HUES6 (cell line): ENCODE data around the gene WT1.
A peak's percentile ranks its signal among the peaks of the same experiment; 100 is the strongest.

Source experiments
- H3K27ac ChIP-seq: 2 replicates; pipeline ENCODE4 v1.7.0; 2013; ENCODE audit warnings: low read depth, mild to moderate bottlenecking, low read length, inconsistent platforms
- H3K27me3 ChIP-seq: 2 replicates; pipeline ENCODE4 v1.6.1; 2013; ENCODE audit warnings: low read length; ENCODE audit not compliant: control insufficient read depth, insufficient read depth
- H3K36me3 ChIP-seq: 2 replicates; pipeline ENCODE4 v1.6.1; 2013; ENCODE audit warnings: low read length; ENCODE audit not compliant: control insufficient read depth, insufficient read depth
- H3K4me1 ChIP-seq: 2 replicates; pipeline ENCODE4 v1.6.1; 2013; ENCODE audit warnings: low read length; ENCODE audit not compliant: control insufficient read depth, insufficient read depth
- H3K4me3 ChIP-seq: 2 replicates; pipeline ENCODE4 v1.5.1; 2013; ENCODE audit warnings: low read depth, low read length
- H3K9ac ChIP-seq: one replicate; pipeline ENCODE4 v1.6.1; 2013; ENCODE audit warnings: mild to moderate bottlenecking, low read length
- H3K9me3 ChIP-seq: 2 replicates; pipeline ENCODE4 v1.6.1; 2013; ENCODE audit warnings: low read depth, low read length; ENCODE audit not compliant: control insufficient read depth, insufficient read depth

The WT1 gene

DNA sequence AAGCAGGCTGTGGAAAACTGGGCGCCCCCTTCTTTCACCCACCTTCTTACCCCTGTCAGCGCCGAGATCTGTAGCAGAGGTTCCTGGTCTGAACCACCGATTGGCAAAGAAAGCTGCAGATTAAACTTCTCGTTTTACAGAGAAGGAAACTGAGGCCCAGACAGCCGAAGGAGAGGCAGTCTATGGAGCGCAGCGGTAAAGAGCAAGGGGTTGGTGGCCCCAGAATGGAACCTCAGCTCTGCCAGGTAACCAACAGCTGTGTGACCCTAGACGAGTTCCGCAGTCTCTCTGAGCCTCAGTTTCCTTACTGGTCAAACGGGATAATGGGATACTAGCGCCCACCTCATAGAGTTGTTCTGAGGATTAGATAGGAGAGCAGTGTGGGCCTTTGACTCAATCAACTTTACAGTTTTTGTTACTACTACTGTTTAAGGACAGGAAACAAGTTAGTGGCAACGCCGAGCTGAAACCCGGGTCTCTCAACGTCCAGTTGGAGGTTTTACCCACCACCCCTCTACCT lies 3.1 kb upstream of the WT1 start:
- H3K27me3 ChIP-seq, result peaks cover 100% of the 10 kb centered on the region
- H3K4me3 ChIP-seq, result peak overlapping the region; percentile 60
- no peak overlapping the region for H3K9ac ChIP-seq
- no peaks in the 10 kb centered on the region for H3K36me3 ChIP-seq
- peaks cover 40% of the 10 kb centered on the region for H3K4me1 ChIP-seq
- no peak overlapping the region for H3K27ac ChIP-seq
- H3K9me3 ChIP-seq, result no peaks in the 10 kb centered on the region

DNA sequence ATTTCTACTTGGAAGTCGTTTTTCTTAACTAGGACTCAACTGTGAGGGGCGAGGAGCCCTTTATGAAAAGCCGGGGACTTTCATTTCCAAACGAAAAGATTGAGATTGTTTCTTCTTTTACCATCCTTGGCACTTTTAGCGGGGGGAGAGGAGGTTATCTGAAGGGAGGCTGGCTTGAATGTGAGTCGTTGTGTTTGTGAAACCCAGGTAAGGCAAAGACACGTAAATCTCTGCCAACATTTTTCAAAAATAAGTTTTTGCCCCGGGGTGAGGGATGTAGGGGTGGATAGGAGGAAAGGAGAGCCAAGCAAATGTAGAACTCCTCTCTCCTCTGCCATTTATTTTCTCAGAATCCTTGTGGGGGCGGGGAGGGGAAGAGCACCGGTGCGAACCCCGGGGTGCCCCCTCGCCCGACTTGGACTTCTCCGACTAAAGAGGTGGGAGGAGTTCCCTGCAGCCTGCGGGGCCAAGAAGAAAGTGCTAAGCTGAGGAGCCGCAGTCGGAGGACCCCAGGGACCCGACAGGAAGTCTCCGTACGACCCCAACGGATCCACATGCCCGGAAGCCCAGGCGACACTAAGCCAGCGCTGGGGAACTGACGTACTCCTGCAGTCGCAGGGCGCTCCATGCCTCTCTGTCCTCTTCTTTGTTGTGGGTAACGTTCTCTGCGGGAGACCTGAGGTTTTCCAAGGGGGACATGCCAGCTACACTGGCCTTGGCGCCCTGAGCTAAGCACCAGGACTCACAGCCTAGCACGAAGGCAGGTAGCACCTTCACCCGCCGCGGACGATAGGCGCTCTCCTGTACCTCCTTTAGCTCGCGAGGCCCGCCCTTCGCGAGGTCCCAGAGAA lies 2.4 kb upstream of the WT1 start:
- no peaks in the 10 kb centered on the region for H3K36me3 ChIP-seq
- H3K9ac ChIP-seq, result no peak overlapping the region
- H3K27ac ChIP-seq, result no peak overlapping the region
- H3K4me1 ChIP-seq, result peaks cover 47% of the 10 kb centered on the region
- peak overlapping the region; percentile 60 for H3K4me3 ChIP-seq
- H3K27me3 ChIP-seq, result peaks cover 100% of the 10 kb centered on the region
- H3K9me3 ChIP-seq, result no peaks in the 10 kb centered on the region

DNA sequence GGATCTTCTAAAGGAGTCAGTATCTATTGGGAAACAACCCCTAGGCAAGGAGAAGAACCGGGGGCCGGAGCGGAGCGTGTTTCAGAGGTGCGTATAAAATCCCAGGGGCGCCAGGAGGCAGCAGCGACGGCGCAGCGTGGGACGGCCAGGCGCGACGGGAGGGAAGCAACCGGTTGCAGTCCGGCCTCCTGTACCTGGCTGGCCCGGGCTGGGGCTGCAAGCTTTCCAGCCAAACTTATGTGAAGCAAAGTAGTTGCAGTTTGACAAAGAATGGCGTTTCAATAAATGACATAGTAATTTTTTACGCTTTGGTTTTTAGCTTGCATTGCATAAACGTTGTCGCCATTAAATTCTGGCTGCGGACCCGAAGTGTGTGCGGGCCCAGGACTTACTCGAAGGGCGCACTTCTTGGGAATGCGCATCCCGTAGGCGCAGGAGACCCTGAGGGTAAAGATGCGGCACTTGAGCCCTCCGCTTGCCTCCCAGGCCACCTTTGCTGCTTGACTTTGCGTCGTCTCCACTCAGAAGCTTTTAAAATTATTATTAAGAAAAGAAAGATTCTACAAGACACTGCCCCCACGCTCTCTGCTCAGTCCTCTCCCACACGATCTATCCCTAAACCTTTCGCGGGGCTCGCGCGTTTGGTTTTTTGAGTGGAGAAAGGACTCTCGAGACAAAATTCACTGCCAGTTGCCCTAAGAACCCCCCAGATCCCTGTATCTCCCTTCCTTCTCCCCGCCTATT lies 1.6 kb upstream of the WT1 start:
- Histone ChIP-seq H3K4me1 (peaks cover 47% of the 10 kb centered on the region), H3K9me3 (no peaks in the 10 kb centered on the region), H3K4me3 (peak overlapping the region; percentile 60), H3K36me3 (no peaks in the 10 kb centered on the region), H3K9ac (no peak overlapping the region), H3K27me3 (peaks cover 100% of the 10 kb centered on the region), H3K27ac (no peak overlapping the region)

GRCh38 chr11:32435942-32436750 lies 807 bp upstream of the WT1 start:
- H3K9ac ChIP-seq, result no peak overlapping the region
- H3K4me1 ChIP-seq, result peaks cover 48% of the 10 kb centered on the region
- H3K9me3 ChIP-seq, result no peaks in the 10 kb centered on the region
- H3K36me3 ChIP-seq, result no peaks in the 10 kb centered on the region
- no peak overlapping the region for H3K27ac ChIP-seq
- peak overlapping the region; percentile 59 for H3K4me3 ChIP-seq
- peaks cover 100% of the 10 kb centered on the region for H3K27me3 ChIP-seq

GRCh38 chr11:32435152-32435480 lies 223 bp downstream of the WT1 start:
- H3K9ac ChIP-seq, result no peak overlapping the region
- peaks cover 100% of the 10 kb centered on the region for H3K27me3 ChIP-seq
- H3K9me3 ChIP-seq, result no peaks in the 10 kb centered on the region
- H3K4me3 ChIP-seq, result peak overlapping the region; percentile 59
- H3K4me1 ChIP-seq, result peaks cover 53% of the 10 kb centered on the region
- no peak overlapping the region for H3K27ac ChIP-seq
- no peaks in the 10 kb centered on the region for H3K36me3 ChIP-seq

DNA sequence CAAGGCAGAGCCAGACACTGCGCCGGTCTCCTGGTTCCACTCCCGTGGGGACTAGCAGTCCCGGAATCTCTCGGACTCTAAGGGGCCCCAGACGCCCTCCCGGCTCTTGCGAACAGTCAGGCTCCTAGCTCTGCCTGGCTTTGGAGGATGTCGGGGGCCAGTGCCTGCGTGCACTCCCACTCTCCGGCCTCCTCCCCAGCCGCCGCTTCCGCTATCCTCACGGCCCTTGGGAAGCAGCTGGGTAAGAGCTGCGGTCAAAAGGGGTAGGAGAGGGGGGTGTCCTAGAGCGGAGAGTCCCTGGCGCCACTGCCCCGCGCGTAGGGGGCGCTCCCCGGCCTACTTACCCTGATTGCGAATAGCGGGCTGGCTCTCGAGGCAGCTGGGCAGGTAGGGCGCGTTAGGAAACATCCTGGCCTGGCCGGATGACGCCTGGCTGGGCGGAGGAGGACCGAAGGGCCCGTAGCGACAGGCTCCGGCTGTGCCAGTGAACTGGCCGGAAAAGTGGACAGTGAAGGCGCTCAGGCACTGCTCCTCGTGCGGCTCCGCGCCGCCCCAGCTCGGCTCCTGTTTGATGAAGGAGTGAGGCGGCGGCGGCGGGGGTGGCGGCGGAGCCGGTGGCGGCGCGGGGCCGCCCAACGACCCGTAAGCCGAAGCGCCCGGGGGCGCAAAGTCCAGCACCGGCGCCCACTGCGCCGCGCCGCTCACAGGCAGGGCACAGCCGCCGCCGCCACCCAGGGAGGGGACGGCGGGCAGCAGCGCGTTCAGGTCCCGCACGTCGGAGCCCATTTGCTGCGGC lies 785 bp downstream of the WT1 start:
- Histone ChIP-seq H3K9me3 (no peaks in the 10 kb centered on the region), H3K4me3 (peak overlapping the region; percentile 59), H3K4me1 (peaks cover 53% of the 10 kb centered on the region), H3K27me3 (peaks cover 100% of the 10 kb centered on the region), H3K27ac (no peak overlapping the region), H3K36me3 (no peaks in the 10 kb centered on the region), H3K9ac (no peak overlapping the region)

GRCh38 chr11:32433914-32434355 lies 1.4 kb downstream of the WT1 start:
- Histone ChIP-seq H3K9me3 (no peaks in the 10 kb centered on the region), H3K27me3 (peaks cover 100% of the 10 kb centered on the region), H3K27ac (no peak overlapping the region), H3K4me3 (peak overlapping the region; percentile 59), H3K36me3 (no peaks in the 10 kb centered on the region), H3K9ac (no peak overlapping the region), H3K4me1 (peaks cover 50% of the 10 kb centered on the region)

DNA sequence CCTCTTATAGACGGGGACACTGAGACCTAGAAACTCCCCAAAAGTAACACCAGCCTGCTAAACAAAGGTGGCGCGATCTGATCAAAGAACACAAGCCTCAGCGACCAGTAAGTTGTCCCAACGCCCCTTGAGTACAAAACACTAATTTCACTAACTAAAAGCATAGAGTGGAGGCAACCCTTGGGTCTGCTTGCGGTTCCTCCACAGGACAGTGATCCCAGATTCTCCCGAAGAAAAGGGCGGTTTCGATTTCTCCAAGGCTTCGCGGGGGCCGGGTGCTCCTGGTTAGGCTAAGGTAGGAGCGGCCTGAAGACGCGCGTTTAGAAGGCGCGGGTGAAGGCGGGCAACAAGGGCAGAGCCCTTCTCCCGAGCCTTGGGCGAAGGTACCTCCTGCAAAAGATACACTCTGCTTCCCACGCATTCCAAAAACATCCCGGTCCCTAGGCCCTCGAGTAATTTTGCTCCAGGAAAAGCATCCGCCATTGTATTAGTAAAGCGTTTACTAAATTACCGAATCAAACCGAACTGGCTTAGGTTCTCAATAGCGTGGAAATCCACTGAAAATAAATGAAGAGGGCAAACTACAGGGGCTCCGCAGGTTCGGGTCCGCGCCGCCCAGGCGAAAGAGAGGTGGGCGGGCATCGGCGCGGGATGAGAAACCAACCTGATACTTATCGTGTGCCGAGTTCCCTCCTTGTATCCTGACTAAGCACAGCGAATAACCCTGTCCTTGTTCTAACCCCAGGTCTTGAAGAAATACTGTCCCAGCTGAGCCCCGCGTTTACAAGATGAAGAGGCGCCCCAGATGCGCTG lies 2.0 kb downstream of the WT1 start:
- no peaks in the 10 kb centered on the region for H3K9me3 ChIP-seq
- H3K9ac ChIP-seq, result no peak overlapping the region
- peaks cover 100% of the 10 kb centered on the region for H3K27me3 ChIP-seq
- H3K4me3 ChIP-seq, result peak overlapping the region; percentile 28; the same call in 1 of the 2 replicates
- no peaks in the 10 kb centered on the region for H3K36me3 ChIP-seq
- peaks cover 44% of the 10 kb centered on the region for H3K4me1 ChIP-seq
- H3K27ac ChIP-seq, result no peak overlapping the region

- no peak overlapping the region for H3K27ac ChIP-seq
- H3K4me1 ChIP-seq, result peaks cover 44% of the 10 kb centered on the region
- H3K27me3 ChIP-seq, result peaks cover 100% of the 10 kb centered on the region
- H3K9me3 ChIP-seq, result no peaks in the 10 kb centered on the region
- H3K36me3 ChIP-seq, result no peaks in the 10 kb centered on the region
- H3K9ac ChIP-seq, result no peak overlapping the region
- H3K4me3 ChIP-seq, result no peak overlapping the region
Measured at GRCh38 chr11:32432565-32432964, 2.8 kb downstream of the WT1 start.
